SK-N-DZ (cell line): ENCODE data around the gene OR52A1.

Source experiments
- DNase-seq: peaks from one replicate; pipeline ENCODE4 v3.0.0-alpha.2; 2015; ENCODE audit warnings: low spot score

The OR52A1 gene

DNA sequence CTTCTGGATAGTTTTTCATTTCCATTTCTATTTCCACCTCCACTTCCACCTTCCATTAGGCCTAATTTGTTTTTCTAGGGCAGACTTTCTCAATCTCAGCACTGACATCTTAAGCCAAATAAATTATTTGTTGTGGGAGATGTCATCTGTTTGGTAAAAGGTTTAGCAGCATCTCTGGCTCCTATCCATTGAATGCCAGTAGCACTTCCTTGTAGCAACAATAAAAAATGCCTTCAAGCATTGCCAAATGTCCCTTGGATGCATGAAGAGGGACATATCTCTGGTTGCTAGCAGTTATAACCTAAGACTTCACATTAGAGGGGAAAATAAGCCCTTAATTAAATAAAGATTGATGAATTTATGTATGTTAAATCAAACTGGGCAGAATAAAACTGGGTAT is 18.3 kb downstream of the OR52A1 start:
- no peak for DNase-seq

DNA sequence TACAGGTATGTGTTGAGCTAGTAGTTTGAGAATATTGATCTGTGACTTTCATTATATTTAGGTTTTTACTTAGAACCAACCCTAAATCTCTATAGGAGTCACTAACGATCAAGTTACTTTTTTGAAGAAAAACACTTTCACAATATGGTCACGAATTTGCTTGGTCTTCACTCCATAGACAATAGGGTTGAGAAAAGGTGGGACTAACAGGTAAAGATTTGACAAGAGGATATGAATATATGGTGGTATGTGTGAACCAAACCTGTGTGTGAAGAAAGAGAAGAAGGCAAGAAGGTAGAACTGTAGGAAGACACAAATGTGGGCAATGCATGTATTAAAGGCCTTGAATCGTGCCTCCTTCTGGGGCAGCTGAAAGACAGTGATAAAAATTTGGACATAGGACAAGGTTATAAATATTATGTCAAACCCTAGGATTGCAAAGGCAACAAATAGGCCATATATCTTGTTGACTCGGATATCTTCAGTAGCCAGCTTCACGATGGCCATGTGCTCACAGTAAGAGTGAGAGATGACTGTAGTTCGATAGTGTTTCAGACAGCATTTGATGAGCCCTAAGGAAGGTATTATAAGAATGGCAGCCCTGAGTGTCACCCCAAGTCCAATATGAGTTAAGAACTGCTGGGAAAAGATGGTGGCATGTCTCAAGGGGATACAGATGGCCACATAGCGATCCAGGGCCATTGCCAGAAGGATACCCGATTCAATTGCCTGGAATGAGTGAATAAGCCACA is 22.8 kb downstream of the OR52A1 start:
- DNase-seq = no peak

DNA sequence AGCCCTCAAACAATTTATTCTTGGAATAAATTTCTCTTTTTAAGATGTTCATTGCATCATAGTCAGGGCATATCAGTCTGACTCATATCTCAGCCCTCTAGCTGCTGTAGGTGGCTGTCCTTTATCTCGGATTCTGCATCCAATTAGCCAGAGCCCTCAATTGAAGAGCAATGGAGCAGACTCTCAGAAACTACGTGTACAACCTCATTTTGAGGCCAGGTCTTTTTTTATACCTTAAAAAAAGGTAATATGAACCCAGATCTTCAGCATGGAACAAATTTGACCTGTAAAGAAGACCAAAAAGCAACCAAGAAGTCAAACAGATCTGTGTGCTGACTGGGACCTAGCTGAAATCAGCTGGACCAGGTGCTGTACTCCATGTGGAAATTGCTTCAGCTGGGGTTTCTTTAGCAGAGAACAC is 25.1 kb downstream of the OR52A1 start:
- DNase-seq = no peak

DNA sequence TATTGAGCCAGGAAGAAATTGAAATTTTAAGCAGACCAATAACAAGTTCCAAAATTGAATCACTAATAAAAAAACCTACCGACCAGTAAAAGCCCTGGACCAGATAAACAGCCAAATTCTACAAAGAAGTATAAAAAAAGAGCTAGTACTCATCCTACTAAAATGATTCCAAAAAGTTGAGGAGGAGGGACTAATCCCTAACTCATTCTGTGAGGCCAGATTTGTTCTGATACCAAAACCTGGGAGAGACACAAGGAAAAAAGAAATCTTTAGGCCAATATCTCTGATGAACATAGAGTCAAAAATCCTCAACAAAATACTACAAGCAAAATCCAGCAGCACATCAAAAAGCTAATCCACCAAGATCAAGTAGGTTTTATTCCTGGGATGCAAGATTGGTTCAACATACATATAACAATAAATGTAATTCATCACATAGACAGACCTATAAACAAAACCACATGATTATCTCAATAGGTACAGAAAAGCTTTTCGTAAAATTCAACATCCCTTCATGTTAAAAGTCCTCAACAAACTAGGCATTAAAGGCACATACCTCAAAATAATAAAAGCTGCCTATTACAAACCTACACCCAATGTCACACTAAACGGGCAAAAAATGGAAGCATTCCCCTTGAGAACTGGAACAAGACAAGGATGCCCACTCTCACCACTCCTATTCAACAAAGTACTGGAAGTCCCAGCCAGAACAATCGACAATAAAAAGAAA is 29.5 kb downstream of the OR52A1 start:
- no peak for DNase-seq

DNA sequence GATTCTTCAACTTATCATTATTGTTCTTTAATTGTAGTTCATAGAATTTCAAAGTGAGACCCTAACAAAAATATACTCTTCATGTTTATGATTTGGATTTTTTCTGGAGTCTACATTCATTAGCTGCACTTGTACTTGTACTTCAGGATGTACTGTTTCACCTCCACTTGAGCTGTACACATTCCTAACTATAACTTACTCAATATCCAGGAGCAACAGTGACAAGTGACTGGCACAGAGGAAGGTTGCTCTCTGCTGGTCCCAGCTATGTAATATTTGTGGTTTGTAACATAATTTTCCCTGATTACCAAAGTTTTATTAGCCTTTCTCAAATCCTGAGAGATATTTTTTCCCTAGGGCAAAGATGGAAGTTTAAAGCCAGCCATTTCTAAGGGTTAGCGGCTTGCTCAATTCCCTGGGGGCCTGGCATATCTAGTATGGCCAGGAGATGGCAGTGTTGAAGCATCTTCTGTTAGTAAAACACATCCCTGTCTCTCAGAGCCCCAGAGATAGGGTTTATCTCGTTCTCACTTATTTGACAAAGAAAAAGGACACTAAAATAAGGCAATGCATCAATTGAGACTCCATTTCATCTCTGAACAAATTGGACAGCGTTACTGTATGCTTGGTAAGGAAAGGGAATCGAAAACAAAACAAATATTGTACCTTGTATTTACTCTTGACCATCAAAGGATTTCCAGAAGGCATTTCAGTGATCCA is 30.6 kb downstream of the OR52A1 start:
- peak; percentile 59 for DNase-seq

DNA sequence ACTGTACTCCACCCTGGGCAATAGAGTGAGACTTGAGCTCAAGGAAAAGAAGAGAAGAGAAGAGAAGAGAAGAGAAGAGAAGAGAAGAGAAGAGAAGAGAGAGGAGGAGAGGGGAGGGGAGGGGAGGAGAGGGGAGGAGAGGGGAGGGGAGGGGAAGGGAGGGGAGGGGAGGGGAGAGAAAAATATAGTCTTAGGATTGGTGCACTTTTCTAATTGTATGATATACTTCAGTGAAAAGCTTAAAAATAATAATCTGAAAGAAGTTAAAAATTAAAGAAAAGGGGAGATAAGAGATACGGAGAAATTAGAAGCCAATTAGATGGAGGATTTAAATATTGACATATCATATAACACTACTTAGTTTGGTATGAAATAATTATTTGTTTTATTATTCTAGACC is 35.7 kb downstream of the OR52A1 start:
- no peak for DNase-seq

DNA sequence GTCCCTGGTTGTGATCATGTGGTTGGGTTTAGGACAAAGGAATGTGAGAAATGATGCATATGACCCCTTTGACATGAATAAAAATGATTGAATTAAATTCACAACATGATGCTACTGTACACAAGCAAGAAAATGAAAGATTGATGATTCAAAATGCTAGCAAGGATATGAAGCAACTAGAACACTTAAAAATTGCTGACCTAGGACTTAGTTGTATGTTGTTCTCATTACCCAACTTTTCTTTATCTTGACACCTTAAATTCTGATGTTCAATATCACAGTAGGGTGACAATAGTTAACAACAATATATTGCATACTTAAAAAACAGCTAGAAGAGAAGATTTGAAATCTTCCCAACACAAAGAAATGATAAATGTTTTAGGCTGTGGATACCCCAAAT is 37.0 kb downstream of the OR52A1 start:
- no peak for DNase-seq

DNA sequence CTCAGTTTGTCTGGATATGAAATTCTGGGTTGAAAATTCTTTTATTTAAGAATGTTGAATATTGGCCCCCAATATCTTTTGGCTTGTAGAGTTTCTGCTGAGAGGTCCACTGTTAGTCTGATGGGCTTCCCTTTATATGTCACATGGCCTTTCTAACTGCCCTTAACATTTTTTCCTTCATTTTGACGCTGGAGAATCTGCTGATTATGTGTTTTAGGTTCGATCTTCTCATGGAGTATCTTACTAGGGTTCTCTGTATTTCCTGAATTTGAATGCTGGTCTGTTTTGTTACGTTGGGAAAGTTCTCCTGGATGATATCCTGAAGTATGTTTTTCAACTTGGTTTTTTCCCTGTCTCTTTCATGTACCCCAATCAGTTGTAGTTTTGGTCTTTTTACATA is 39.2 kb downstream of the OR52A1 start:
- no peak for DNase-seq

DNA sequence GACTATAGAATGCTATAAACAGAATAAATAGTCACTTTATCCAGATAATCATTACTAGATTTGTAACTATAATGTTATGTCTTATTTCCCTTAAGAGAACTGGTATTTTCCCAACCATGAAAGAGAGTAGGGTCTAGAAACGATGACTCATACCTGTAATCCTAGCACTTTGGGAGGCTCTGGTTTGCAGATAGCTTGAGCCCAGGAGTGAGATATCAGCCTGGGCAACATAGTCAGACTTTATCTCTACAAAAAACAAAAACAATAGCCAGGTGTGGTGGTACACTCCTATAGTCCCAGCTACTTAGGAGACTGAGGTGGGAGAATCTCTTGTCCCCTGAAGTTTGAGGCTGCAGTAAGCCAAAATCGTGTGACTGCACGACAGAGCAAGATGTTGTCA is 47.3 kb downstream of the OR52A1 start:
- no peak for DNase-seq

DNA sequence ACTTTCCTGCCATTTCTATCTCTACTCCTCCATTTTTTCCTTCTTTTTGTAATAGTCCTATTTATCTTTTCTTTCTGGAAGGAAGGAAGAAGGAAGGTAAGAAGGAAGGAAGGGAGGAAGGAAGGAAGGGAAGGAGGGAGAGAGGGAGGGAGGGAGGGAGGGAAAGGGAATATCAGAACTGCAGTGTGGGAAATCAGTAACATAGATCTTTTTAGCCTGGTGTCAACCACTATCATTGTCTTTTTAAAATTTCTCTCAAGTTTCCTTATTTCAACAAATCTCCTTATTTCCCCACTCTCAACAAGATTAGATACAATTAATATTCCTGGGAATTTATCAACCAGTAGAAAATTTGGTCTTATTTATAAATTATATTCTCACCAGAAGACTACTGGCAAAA is 51.5 kb downstream of the OR52A1 start:
- no peak for DNase-seq

DNA sequence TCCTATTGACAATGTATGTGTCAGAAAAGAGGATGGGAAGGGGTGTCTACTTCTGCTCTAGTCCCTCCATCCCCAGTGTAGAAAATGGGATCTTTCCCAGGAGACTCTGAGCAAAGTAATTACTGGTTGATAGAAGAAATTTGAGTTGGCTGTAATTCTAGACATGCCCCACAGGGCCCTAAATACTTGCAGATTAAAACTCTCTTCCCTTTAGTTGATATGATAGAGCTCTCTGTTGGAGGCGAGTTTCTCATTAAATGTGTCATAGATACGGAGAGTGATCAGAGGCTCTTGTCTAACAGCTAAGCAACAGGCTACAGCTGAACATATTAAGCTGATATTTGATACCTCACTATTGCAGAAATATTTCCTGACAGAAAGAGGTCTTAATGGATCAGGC is 52.3 kb downstream of the OR52A1 start:
- DNase-seq = no peak

DNA sequence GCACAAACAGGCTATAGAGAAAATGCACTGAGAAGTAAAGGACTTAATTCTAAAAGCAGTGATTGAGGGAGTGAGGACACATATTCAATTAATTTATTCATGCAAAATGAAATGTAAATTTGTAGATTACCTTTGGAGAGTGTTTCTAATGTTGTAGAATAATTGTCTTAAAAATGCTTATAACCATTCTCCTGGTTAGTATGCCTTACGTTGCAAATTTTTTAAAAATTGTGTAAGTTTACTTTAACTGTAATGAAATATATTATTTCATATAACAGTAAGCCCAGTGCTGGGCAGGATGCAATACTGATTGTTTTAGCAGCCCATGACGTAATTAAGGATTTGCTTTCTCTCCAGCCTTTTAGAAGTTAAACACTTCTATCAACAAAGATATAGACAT is 58.5 kb downstream of the OR52A1 start:
- DNase-seq = no peak
